Stimulated activated CD4-positive, alpha-beta T cell treated with anti-CD3 and anti-CD28 coated beads, Interleukin-12 subunit alpha, Interleukin-12 subunit beta, amount 100 ng/mL, for 24 hours (primary cell): ENCODE data around the gene RIMKLB.
"Not testable (repeated sequence)": the region's sequence is repeated elsewhere in the genome, so short reads cannot be mapped to it uniquely, and the experiment has no call there.

Experiments
- DNase-seq, 2 experiments: peaks; one replicate each; pipeline ENCODE4 v3.0.0-alpha.2; 2020; ENCODE audit warnings: low read depth in 2 of 2

Gene RIMKLB

DNA sequence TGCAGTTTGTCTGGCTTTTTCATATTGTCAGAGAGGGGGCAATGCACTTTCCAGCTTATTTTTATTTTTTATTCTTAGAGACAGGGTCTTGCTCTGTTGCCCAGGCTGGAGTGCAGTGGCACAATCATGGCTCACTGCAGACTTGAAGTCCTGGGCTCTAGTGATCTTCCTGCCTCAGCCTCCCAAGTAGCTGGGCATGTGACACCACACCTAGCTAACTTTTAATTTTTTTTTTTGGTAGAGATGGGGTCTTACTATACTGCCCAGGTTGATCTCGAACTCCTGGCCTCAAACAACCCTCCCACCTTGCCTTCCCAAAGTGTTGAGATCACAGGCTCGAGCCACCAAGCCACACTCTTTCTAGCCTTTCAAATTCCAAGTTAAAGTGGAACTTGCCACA, 120.7 kb downstream of the RIMKLB start:
- no peak for DNase-seq

DNA sequence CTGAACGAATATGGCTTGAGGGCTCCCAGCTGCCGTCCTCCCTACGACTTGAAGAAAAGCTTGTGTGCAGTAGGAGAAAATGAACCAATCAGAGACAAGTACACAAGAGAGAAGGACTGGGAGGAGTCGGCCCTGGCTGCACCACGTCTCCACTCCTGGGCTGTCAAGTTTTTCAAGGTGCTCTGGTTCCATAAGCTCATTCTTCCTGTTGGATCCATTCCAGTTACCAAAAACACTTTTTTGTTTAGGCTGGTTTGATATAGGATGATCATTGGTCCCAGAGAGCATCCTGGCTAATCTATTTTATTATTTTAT, 121.8 kb downstream of the RIMKLB start:
- DNase-seq: no peak

DNA sequence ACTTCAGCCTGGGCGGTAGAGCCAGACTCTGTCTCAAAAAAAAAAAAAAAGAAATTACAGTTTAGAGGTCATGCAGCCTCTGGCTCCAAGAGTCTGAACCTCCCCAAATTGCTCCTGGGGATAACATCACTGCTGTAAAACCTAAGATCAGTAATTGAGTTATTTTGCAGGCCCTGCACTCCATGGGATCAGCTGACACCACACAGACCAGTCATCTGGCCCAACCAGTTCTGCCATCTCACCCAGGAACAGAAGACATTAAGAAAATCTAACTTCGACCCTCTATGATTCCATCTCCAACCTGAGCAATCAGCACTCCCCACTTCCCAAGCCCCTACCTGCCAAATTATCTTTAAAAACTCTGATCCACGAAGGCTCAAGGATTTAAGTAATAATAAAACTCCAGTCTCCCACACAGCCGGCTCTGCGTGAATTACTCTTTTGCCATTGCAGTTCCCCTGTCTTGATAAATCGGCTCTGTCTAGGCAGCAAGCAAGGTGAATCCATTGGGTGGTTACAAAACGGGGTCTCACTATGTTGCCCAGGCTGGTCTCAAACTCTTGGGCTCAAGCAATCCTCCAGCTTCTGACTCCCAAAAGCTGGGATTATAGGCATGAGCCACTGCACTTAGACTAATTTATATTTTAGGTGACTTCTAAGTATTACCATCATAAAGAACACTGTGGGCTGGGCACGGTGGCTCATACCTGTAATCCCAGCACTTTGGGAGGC, 123.1 kb downstream of the RIMKLB start:
- DNase-seq: not testable (repeated sequence)

DNA sequence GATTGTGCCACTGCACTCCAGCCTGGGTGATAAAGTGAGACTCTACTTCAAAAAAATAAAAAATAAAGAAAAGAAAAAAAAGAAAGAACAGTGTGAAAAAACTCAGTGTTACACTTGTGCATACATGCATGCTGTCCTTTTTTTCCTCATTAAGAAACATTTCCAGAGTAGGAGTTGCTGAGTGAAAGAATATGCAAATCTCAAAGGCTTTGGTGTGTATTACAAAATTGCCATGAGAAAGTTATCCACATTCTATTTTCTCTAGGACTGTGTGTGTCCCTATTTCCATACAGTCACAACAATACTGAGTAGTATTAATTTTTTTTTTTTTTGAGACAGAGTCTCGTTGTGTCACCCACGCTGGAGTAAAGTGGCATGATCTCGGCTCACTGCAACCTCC, 123.8 kb downstream of the RIMKLB start:
- no peak for DNase-seq

DNA sequence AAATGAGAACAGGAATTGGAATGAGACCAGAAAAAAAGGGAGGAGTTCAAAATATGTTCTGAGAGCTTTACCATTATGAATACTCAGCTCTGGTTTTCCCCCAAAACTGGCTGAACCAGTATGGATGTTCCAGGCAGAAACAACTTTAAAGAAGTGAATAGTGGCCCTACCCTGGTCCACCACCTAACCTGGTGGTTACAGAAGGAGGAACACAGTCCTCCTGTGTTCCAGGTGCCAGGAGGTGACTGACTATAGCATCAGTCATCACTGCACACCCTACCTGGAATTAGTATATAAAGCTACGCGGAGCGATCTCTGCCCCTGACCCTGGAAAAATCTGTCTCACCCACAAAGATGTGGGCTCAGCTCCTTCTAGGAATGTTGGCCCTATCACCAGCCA, 124.5 kb downstream of the RIMKLB start, which contains the start of gene A2ML1:
Gene A2ML1 (plus strand): TSS at position 324 of the 400 bp plus-strand sequence. CDS start 31 bp downstream, at position 355.
- no peak for DNase-seq

DNA sequence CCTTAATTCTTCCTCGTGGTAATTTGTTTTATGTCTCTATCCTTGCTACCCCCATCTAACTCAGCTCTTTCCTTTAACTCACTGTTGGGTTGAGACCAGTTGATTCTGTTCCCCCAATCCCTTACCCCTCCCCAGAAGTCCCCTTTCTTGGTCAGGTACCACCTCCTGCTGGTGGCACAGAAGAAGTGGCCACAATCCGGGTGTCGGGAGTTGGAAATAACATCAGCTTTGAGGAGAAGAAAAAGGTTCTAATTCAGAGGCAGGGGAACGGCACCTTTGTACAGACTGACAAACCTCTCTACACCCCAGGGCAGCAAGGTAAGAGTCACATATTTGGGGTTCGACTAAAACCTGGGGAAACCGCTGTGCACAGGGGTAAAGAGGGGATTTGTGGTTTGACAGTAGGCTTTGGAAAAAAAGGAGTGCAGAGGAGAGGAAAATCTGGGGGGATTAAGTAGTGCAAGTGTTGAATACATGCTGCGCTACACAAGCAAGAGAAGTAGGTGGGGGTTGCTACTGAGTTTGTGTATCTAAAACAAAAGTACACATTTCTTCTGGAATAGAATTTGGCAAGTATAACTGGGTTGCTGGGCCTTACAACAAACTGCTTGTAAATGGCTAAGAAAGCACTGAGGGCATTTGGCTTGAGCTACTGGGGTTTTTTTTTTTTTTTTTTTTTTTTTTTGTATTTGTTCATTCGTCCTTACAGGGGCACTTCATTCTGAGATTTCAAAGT, 125.9 kb downstream of the RIMKLB start:
- no peak for DNase-seq

DNA sequence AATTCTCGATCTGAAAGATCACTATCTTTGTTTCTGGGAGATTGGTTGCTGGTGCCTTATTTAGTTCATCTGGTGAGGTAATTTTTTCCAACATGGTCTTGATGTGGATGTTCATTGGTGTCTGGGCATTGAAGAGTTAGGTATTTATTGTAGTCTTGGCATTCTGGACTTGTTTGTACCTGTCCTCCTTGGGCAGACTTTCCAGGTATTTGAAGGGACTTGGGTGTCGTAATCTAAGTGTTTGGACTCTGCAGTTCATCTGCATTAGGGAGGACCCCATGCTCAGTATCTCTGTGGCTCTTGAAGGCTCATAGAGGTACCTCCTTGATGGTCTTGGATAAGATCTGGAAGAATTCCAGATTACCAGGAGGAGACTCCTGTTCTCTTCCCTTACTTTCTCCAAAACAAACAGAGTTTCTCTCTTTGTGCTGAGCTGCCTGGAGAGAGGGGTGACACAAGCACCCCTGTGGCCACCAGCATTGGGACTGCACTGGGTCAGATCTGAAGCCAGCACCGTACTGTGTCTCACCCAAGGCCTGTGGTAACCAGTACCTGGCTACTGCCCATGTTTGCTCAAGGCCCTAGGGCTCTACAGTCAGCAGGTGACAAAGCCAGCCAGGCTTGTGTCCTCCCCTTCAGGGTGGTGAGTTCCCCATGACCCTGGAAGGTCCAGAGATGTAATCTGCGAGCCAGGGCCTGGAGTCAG, 129.9 kb downstream of the RIMKLB start:
- DNase-seq: no peak

DNA sequence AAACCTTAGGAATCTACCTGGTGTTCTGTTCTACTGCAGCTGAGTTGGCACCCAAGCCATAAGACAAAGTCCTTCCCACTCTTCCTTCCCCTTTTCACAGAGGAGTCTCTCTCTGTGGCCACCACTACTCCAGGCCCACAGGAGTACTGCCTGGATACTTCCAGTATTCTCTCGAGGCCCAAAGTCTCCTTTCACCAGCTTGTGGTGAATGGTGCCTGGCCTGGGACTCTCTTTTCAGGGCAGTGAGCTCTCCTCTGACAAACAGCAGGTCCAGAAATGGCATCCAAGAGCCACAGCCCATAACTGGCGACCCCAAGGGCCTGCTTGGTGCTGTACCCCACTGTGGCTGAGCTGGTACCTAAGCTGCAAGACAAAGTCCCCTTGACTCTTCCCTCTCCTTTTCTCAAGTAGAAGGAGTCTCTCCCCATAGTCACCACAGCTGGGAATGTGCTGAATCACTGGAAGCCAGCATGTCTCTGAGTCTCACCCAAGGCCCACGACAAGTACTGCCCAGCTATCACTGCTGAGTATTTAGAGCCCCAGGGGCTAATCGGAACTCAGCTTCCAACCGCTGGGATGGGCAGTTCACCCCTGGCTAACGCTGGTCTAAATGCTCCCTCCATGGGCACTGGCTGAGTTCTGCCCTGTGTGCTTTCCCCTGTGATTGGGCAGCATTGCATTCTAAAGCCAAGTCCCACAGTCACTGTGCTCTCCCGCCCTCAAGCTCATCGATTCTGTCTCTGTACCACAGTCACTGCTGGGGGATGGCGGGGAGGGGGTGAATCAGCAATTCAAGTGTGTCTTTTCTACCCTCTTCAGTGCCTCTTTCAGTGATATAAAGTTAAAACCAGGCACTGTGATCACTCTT, 130.7 kb downstream of the RIMKLB start:
- DNase-seq: no peak

DNA sequence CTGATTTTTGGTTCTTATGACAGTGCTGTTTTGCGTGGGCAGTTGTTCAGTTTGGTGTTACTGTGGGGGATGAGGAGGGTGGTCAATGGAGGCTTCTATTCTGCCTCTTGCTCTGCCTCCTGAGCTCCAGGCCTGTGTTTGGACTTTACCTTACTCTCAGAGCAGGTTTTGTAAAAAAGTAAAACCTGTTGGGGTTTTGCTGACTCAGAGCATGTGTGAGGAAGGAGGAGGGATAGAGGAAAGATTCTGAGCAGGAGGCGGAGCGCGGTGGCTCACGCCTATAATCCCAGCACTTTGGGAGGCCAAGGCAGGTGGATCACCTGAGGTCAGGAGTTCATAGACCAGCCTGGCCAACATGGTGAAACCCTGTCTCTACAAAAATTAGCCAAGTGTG, 131.3 kb downstream of the RIMKLB start:
- DNase-seq: no peak

DNA sequence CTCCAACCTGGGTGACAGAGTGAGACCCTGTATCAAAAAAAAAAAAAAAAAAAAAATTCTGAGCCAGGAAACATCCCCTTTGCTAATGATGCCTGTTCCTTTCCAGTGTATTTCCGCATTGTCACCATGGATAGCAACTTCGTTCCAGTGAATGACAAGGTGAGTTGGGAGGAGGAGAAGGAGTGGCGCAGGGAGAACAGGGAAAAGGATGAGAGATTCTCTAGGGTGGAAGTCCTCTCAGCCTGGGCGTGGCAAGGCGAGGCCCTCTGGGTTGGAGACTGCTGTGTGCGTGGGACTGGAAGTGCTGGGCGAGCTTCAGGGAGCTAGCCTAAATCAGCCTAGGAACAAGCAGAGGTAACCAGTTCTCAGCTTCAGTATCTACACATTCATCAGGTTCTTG, 131.8 kb downstream of the RIMKLB start:
- DNase-seq: no peak

DNA sequence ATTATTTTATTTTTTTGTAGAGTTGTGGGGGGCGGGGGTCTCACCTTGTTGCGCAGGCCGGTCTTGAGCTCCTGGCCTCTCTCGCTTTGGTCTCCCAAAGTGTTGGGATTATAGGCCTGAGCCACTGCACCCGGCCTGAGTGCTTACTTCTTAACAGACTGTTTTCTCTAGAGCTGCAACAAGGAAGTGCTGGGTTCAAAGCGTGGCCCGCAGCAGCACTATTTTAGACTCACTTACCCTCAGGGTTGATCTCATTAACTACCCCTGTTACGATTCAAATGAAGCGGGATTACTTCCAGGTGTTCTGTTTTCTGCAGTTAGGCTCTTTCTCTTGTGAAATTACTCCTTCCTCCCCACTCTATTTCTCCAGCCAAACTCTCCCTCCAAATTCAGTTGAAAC, 133.3 kb downstream of the RIMKLB start:
- DNase-seq: no peak

DNA sequence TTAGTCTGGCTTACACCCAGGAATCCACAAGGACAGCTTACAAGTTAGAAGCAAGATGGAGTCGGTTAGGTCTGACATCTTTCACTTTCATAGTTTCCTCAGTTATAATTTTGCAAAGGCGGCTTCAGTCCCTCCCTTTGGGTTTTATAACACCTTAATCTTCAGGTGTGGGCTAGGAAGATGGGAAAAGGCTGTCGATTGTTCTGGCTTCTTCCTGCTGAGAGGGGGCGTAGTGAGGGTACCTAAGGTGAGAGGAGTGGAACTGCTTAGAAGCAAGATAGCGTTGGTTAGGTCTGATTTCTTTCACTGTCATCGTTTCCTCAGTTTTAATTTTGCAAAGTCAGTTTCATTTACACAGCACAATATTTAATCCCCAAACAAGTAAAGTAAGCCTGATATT, 134.7 kb downstream of the RIMKLB start:
- no peak for DNase-seq
